ENCODE data around the gene UFL1. TPM values are rescaled to one million over a fixed set of nuclear protein-coding genes. Genes with fewer than 3 reads are reported as not detected.
A peak's percentile ranks its signal among the peaks of the same experiment; 100 is the strongest.
"Not testable (repeated sequence)": the region's sequence is repeated elsewhere in the genome, so short reads cannot be mapped to it uniquely, and the experiment has no call there.

The UFL1 gene
- total RNA-seq (2014; rRNA removed; shearing (Covaris generic)): 21.1 and 22.2 TPM in 2 replicates

- peak; percentile 87 for DNase-seq (ENCODE audit: low spot score)
These were observed at the start of gene UFL1 for GRCh38 chr6:96521644-96522464. TSS of gene UFL1 (plus strand) at chr6:96521806. CDS start at chr6:96521874, 68 bp downstream.

- DNase-seq (ENCODE audit: low spot score): not testable (repeated sequence)
These were observed 49.3 kb upstream of the UFL1 start for GRCh38 chr6:96472291-96472690.

- DNase-seq (ENCODE audit: low spot score): no peak
These were observed 42.9 kb upstream of the UFL1 start for GRCh38 chr6:96478695-96479094.

- no peak for DNase-seq (ENCODE audit: low spot score)
These were observed 29.7 kb upstream of the UFL1 start for GRCh38 chr6:96491926-96492325.

GRCh38 chr6:96499781-96500180 is 21.8 kb upstream of the UFL1 start:
- DNase-seq (ENCODE audit: low spot score): no peak

- no peak for DNase-seq (ENCODE audit: low spot score)
These were observed 18.7 kb upstream of the UFL1 start for GRCh38 chr6:96502915-96503314.

GRCh38 chr6:96505363-96505762 is 16.2 kb upstream of the UFL1 start:
- DNase-seq (ENCODE audit: low spot score): no peak

GRCh38 chr6:96509281-96509680 is 12.3 kb upstream of the UFL1 start:
- DNase-seq (ENCODE audit: low spot score): no peak

- DNase-seq (ENCODE audit: low spot score): peak; percentile 23
These were observed 1.2 kb upstream of the UFL1 start for GRCh38 chr6:96520171-96521115.

- no peak for DNase-seq (ENCODE audit: low spot score)
These were observed 331 bp upstream of the UFL1 start for GRCh38 chr6:96521306-96521643.

GRCh38 chr6:96522465-96523009 is 931 bp downstream of the UFL1 start:
- peak; percentile 12 for DNase-seq (ENCODE audit: low spot score)

GRCh38 chr6:96528193-96528592 is 6.6 kb downstream of the UFL1 start:
- no peak for DNase-seq (ENCODE audit: low spot score)

GRCh38 chr6:96532399-96532798 is 10.8 kb downstream of the UFL1 start:
- DNase-seq (ENCODE audit: low spot score): no peak

- DNase-seq (ENCODE audit: low spot score): no peak
These were observed 16.1 kb downstream of the UFL1 start for GRCh38 chr6:96537726-96538125.

- no peak for DNase-seq (ENCODE audit: low spot score)
These were observed 21.1 kb downstream of the UFL1 start for GRCh38 chr6:96542702-96543101.

GRCh38 chr6:96545882-96546281 is 24.3 kb downstream of the UFL1 start:
- DNase-seq (ENCODE audit: low spot score): no peak

GRCh38 chr6:96547654-96548053 is 26.0 kb downstream of the UFL1 start:
- no peak for DNase-seq (ENCODE audit: low spot score)

- DNase-seq (ENCODE audit: low spot score): no peak
These were observed 33.0 kb downstream of the UFL1 start for GRCh38 chr6:96554558-96554957.

GRCh38 chr6:96559740-96560139 is 38.1 kb downstream of the UFL1 start:
- not testable (repeated sequence) for DNase-seq (ENCODE audit: low spot score)

- no peak for DNase-seq (ENCODE audit: low spot score)
These were observed 41.3 kb downstream of the UFL1 start, which contains the start of gene FHL5 for GRCh38 chr6:96562886-96563285. TSS of gene FHL5 (plus strand) at chr6:96563128. CDS start at chr6:96603614, 40,486 bp downstream.

- no peak for DNase-seq (ENCODE audit: low spot score)
These were observed 42.2 kb downstream of the UFL1 start for GRCh38 chr6:96563853-96564252.

GRCh38 chr6:96570053-96570452 is 48.4 kb downstream of the UFL1 start:
- DNase-seq (ENCODE audit: low spot score): no peak

All from A172 (cell line).